Subcutaneous adipose tissue (tissue), 4 donors: Measurements from ENCODE around the gene GPA33. TPM values are rescaled to one million over a fixed set of nuclear protein-coding genes. Genes with fewer than 3 reads are reported as not detected.

Experiments
- total RNA-seq, 4 donors: library from RNA; depleted of rRNA; stranded (reverse); fragments of >200 nt; gene quantifications; one replicate each; pipeline ENCODE4 v1.1.0, GENCODE V29; 2016
- TF ChIP-seq, protein P1 (sequence below): fragments of 450-650 bp; IDR thresholded peaks from one replicate; pipeline ENCODE4 v1.5.1; 2016; ENCODE audit warnings: low read depth, mild to moderate bottlenecking, control low read depth, antibody characterized with exemption, moderate library complexity

Gene GPA33, protein sequence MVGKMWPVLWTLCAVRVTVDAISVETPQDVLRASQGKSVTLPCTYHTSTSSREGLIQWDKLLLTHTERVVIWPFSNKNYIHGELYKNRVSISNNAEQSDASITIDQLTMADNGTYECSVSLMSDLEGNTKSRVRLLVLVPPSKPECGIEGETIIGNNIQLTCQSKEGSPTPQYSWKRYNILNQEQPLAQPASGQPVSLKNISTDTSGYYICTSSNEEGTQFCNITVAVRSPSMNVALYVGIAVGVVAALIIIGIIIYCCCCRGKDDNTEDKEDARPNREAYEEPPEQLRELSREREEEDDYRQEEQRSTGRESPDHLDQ
- 1 to 10 TPM in 1 of 4 donors, under 1 TPM in 1, not detected in 2; 0.75 to 1.2 TPM for total RNA-seq

DNA sequence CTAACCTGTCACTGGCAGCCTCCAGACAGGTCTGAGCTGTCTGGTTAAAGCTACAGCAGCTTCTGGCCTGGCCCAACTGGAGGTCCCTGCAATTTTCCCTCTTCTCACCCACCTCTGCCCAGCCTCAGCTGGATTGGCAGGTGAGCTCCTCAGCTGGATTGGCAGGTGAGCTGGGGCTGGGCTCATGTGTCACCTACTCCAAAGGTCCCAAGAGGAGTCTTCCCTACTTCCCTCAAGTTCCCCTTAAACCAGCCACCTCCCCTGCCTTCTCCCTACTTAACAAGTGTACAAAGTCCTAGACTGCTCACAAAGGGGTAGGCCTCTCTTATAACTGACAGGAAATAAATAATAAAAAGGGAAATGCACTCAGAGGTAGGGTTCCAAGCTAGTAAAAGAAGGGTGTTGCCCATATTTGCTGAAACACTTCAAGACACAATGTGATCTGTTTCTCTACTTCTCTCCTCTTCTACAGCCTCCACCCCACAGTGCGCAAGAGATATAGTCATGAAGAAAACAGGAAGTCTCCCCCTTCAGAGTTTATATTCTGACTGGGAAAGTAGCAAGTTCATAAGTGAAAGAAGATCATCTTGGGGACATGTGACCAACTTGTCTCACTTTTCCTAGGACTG lies at the start of gene GPA33:
TSS of gene GPA33 (minus strand) at position 64 of the 629 bp plus-strand sequence. CDS start 90 bp downstream, outside the sequence.
- TF ChIP-seq, protein P1, sequence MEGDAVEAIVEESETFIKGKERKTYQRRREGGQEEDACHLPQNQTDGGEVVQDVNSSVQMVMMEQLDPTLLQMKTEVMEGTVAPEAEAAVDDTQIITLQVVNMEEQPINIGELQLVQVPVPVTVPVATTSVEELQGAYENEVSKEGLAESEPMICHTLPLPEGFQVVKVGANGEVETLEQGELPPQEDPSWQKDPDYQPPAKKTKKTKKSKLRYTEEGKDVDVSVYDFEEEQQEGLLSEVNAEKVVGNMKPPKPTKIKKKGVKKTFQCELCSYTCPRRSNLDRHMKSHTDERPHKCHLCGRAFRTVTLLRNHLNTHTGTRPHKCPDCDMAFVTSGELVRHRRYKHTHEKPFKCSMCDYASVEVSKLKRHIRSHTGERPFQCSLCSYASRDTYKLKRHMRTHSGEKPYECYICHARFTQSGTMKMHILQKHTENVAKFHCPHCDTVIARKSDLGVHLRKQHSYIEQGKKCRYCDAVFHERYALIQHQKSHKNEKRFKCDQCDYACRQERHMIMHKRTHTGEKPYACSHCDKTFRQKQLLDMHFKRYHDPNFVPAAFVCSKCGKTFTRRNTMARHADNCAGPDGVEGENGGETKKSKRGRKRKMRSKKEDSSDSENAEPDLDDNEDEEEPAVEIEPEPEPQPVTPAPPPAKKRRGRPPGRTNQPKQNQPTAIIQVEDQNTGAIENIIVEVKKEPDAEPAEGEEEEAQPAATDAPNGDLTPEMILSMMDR: no peak

DNA sequence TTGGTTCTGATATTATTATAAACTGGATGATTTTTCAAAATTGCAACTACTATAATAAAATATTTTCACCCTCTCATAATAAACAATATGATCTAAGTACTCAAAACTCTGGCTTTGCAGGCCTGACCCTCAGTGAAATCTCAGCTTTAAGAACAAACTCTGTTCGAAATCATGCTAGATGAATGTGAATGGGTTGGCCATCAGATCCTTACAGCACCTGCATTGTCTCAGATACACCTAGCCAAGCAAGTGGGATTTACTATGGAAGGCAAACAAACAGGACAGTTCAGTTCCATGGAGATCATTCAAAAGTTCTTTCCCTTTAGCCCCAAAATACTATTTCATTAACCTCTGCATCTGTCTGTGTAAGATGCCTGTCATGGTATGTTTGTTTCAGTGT lies 48.5 kb upstream of the GPA33 start:
- TF ChIP-seq, protein P1: no peak

DNA sequence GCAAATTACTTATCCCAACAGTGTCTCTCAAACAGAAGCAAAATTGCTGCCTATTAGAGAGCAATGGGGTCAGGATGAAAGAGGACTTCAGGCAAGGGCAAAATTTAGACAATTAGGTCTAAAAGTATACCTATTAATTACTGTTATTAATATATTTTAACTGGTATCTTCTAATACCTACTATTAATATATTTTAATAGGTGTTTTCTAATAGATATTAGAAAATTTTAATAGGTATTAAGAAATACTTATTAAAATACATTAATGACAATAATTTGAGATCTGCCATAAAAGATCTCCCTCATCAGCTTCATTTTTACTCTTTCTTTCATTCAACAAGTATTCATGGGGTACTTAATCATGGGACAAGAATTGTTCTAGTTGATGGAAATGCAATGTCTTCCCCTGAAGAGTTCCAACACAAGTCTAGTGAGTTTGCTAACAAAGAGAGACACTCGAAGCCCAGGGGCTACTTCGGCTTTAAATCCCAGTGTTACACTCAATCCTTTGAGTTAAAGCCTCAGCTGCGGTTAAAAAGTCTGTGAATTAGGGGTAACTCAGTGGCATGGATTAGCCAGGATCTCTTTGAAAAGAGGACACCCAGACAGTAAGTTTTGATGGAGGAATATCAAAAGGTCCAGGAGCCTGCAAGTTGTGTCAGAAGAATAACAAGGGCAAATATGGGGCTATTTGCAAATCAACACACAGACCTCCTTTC lies 47.8 kb upstream of the GPA33 start:
- TF ChIP-seq, protein P1: no peak

DNA sequence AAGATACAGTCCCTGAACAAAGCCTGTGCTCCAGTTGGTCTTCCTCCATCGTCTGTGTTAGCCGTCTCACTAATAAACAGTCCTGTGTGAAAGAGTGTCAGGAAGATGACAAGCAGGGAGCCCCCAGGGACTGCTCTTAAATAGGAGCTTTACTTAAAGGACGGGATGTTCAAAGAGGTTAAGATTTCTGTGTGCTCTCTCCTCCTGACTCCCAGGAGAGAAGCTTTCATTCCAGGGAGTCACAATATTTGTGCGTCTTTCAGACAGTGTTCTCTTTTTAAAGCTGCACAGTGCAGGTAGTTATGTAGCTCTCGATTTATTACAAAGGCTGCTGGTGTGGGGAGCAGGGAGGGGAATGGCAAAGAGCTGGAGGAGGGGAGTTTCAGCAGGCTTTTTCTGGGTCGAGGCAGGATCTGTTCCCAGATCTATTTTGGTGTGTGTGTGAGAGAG lies 47.2 kb upstream of the GPA33 start:
- TF ChIP-seq, protein P1: no peak

DNA sequence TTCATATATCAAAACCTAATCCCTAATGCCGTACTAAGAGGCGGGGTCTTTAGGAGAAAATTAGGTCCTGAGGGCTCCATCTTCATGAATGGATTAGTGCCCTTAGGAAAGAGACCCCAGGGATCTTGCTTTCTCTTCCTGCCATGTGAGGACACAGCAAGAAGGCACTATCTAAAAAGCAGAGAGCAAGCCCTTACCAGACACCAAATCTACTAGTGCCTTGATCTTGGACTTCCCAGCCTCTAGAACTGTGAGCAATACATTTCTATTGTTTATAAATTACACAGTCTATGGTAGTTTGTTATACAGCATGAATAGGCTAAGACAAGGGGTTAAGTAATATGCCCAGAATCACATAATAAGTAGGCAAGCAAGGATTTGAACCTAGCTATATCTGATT lies 46.6 kb upstream of the GPA33 start:
- TF ChIP-seq, protein P1: no peak

DNA sequence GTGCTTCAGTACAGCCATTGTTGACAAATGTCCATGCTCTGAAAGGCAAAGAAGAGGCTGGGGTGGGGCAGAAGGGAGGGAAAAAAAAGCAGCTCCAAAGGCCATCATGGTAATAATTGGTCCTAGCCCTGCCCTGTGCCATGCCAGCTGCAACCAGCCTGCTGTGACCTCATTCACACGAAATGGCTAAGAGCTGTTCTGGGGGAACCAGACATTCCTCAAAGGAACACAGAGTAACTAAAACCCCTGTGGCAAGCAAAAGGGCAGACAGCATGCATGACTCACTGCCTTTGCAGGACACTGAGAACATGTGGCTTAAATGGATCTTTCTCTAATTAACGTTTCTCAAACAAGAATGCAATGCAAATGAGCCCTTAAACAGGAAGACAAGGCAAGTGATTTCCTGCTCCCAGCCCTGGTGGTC lies 46.0 kb upstream of the GPA33 start:
- TF ChIP-seq, protein P1: no peak
